Measurements from ENCODE around the gene CCDC181.

The CCDC181 gene

GRCh38 chr1:169367096-169367685 lies 60.1 kb downstream of the CCDC181 start:
- peaks cover 16% of the 10 kb centered on the region for H3K4me1 Mint-ChIP-seq
- no peak for ATAC-seq
- H3K27me3 Mint-ChIP-seq = no peaks in the 10 kb centered on the region
- H3K36me3 Mint-ChIP-seq = peaks cover 8% of the 10 kb centered on the region
- no peak overlapping the region for H3K27ac Mint-ChIP-seq
- H3K4me3 Mint-ChIP-seq = no peak overlapping the region
- H3K9me3 Mint-ChIP-seq = peaks cover 4% of the 10 kb centered on the region

GRCh38 chr1:169364948-169365347 lies 62.3 kb downstream of the CCDC181 start:
- Mint-ChIP-seq H3K4me3 (no peak overlapping the region), H3K9me3 (peaks cover 4% of the 10 kb centered on the region), H3K27me3 (no peaks in the 10 kb centered on the region), H3K4me1 (peaks cover 16% of the 10 kb centered on the region), H3K36me3 (no peaks in the 10 kb centered on the region), H3K27ac (no peak overlapping the region)
- ATAC-seq = no peak

GRCh38 chr1:169363046-169363730 lies 64.1 kb downstream of the CCDC181 start:
- Mint-ChIP-seq H3K4me1 (peaks cover 16% of the 10 kb centered on the region), H3K36me3 (no peaks in the 10 kb centered on the region), H3K9me3 (peaks cover 4% of the 10 kb centered on the region), H3K27me3 (no peaks in the 10 kb centered on the region), H3K27ac (no peak overlapping the region), H3K4me3 (no peak overlapping the region)
- peak; percentile 31 for ATAC-seq

GRCh38 chr1:169361281-169361680 lies 66.0 kb downstream of the CCDC181 start:
- Mint-ChIP-seq H3K4me1 (peaks cover 16% of the 10 kb centered on the region), H3K27me3 (no peaks in the 10 kb centered on the region), H3K27ac (no peak overlapping the region), H3K9me3 (peaks cover 4% of the 10 kb centered on the region), H3K4me3 (no peak overlapping the region), H3K36me3 (no peaks in the 10 kb centered on the region)
- no peak for ATAC-seq

DNA sequence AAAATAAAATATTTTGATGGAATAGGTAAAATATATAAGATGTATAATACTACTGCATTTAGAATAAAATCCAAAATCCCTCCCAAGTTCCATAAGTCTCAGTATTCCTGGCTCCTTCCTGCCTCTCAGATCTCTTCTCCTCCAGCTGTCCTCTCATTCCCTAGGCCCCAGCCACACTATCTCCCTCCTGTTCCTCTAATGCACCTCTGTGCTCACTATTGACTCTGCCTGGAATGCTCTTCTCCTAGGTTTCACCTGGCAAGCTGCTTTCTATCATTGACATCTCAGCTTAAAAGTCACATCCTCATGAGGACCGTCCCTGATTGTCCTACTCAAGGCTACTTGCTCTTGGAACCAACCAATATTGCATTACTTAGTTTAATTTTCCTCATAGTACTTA lies 66.9 kb downstream of the CCDC181 start:
- H3K4me3 Mint-ChIP-seq = no peak overlapping the region
- H3K4me1 Mint-ChIP-seq = peaks cover 16% of the 10 kb centered on the region
- H3K27ac Mint-ChIP-seq = no peak overlapping the region
- H3K27me3 Mint-ChIP-seq = no peaks in the 10 kb centered on the region
- no peak for ATAC-seq
- H3K36me3 Mint-ChIP-seq = no peaks in the 10 kb centered on the region
- H3K9me3 Mint-ChIP-seq = peaks cover 4% of the 10 kb centered on the region

GRCh38 chr1:169348383-169349036 lies 78.8 kb downstream of the CCDC181 start:
- Mint-ChIP-seq H3K4me3 (no peak overlapping the region), H3K9me3 (no peaks in the 10 kb centered on the region), H3K27ac (no peak overlapping the region), H3K36me3 (peaks cover 15% of the 10 kb centered on the region), H3K27me3 (no peaks in the 10 kb centered on the region), H3K4me1 (peaks cover 11% of the 10 kb centered on the region)
- no peak for ATAC-seq

- peaks cover 11% of the 10 kb centered on the region for H3K36me3 Mint-ChIP-seq
- H3K27me3 Mint-ChIP-seq = no peaks in the 10 kb centered on the region
- H3K4me3 Mint-ChIP-seq = no peak overlapping the region
- peaks cover 11% of the 10 kb centered on the region for H3K4me1 Mint-ChIP-seq
- no peaks in the 10 kb centered on the region for H3K9me3 Mint-ChIP-seq
- no peak for ATAC-seq
- no peak overlapping the region for H3K27ac Mint-ChIP-seq
Observed at GRCh38 chr1:169347688-169348382, 79.4 kb downstream of the CCDC181 start.

DNA sequence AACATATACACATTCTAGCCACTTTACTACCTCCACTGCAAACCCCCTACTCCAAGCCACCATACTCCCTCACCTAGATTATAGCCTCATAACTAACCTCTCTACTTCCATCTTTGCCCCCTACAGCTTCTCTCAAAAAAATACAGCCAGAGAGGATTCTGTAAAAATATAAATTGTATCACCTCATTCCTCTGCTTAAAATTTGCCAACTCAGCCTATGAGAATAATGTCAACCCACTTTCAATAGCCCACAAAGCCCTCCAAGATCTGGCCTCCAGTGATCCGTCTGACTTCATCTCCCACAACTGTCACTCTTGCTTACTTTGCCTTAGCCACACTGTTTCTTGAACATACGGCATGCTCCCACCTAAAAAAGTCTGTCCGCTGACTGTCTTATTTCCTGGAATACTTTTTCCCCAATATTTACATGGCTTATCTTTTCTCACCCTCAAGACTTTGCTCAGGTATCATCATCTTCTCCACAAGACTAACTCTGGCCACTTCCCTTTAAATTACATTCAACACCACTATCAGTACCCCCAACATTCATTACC lies 81.2 kb downstream of the CCDC181 start:
- H3K4me3 Mint-ChIP-seq = no peak overlapping the region
- peaks cover 2% of the 10 kb centered on the region for H3K4me1 Mint-ChIP-seq
- no peaks in the 10 kb centered on the region for H3K27me3 Mint-ChIP-seq
- peaks cover 5% of the 10 kb centered on the region for H3K36me3 Mint-ChIP-seq
- H3K9me3 Mint-ChIP-seq = no peaks in the 10 kb centered on the region
- H3K27ac Mint-ChIP-seq = no peak overlapping the region
- no peak for ATAC-seq

GRCh38 chr1:169345511-169345910 lies 81.8 kb downstream of the CCDC181 start:
- Mint-ChIP-seq H3K4me3 (no peak overlapping the region), H3K27me3 (no peaks in the 10 kb centered on the region), H3K4me1 (peaks cover 7% of the 10 kb centered on the region), H3K36me3 (peaks cover 11% of the 10 kb centered on the region), H3K27ac (no peak overlapping the region), H3K9me3 (peaks cover 5% of the 10 kb centered on the region)
- no peak for ATAC-seq
